Measurements from ENCODE around the gene RBM26. TPM values are rescaled to one million over a fixed set of nuclear protein-coding genes. Genes with fewer than 3 reads are reported as not detected.
A peak's percentile ranks its signal among the peaks of the same experiment; 100 is the strongest.

Gene RBM26
- total and polyA plus RNA-seq, 2 experiments from 2014 or later = 19.3 to 45.9 TPM

GRCh38 chr13:79398127-79398526 lies 7.9 kb downstream of the RBM26 start:
- H3K27me3 ChIP-seq = no peaks in the 10 kb centered on the region
- peaks cover 100% of the 10 kb centered on the region for H3K79me2 ChIP-seq
- no peak overlapping the region for H3K4me3 ChIP-seq
- no peak overlapping the region for H3K27ac ChIP-seq
- peaks cover 31% of the 10 kb centered on the region for H4K20me1 ChIP-seq (ENCODE audit: insufficient read depth, poor library complexity, severe bottlenecking)
- no peaks in the 10 kb centered on the region for H3K9me2 ChIP-seq (replicated peaks; ENCODE audit: insufficient read depth)
- H2AFZ ChIP-seq = no peak overlapping the region
- peaks cover 14% of the 10 kb centered on the region for H3K4me1 ChIP-seq (ENCODE audit: insufficient read depth)
- H3K4me2 ChIP-seq = no peak overlapping the region
- peaks cover 13% of the 10 kb centered on the region for H3K9me3 ChIP-seq (ENCODE audit: low read depth)
- no peak for TF ChIP-seq EZH2 (IDR thresholded peaks at IDR 0.05; ENCODE audit: borderline replicate concordance)
- no peak for TF ChIP-seq EZH2phosphoT487 (IDR thresholded peaks at IDR 0.05; ENCODE audit: low read depth, severe bottlenecking, unreplicated experiment)
- TF ChIP-seq, protein P1, sequence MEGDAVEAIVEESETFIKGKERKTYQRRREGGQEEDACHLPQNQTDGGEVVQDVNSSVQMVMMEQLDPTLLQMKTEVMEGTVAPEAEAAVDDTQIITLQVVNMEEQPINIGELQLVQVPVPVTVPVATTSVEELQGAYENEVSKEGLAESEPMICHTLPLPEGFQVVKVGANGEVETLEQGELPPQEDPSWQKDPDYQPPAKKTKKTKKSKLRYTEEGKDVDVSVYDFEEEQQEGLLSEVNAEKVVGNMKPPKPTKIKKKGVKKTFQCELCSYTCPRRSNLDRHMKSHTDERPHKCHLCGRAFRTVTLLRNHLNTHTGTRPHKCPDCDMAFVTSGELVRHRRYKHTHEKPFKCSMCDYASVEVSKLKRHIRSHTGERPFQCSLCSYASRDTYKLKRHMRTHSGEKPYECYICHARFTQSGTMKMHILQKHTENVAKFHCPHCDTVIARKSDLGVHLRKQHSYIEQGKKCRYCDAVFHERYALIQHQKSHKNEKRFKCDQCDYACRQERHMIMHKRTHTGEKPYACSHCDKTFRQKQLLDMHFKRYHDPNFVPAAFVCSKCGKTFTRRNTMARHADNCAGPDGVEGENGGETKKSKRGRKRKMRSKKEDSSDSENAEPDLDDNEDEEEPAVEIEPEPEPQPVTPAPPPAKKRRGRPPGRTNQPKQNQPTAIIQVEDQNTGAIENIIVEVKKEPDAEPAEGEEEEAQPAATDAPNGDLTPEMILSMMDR (IDR thresholded peaks at IDR 0.05; ENCODE audit: poor library complexity) = no peak
- H3K36me3 ChIP-seq (replicated peaks; ENCODE audit: insufficient read depth, low read depth) = no peaks in the 10 kb centered on the region
- DNase-seq (ENCODE audit: low spot score) = no peak

- H2AFZ ChIP-seq = no peak overlapping the region
- H3K79me2 ChIP-seq = peaks cover 96% of the 10 kb centered on the region
- H3K9me2 ChIP-seq (replicated peaks; ENCODE audit: insufficient read depth) = no peaks in the 10 kb centered on the region
- peaks cover 13% of the 10 kb centered on the region for H3K9me3 ChIP-seq (ENCODE audit: low read depth)
- no peak for TF ChIP-seq EZH2phosphoT487 (IDR thresholded peaks at IDR 0.05; ENCODE audit: low read depth, severe bottlenecking, unreplicated experiment)
- no peak for TF ChIP-seq EZH2 (IDR thresholded peaks at IDR 0.05; ENCODE audit: borderline replicate concordance)
- TF ChIP-seq, protein P1 (IDR thresholded peaks at IDR 0.05; ENCODE audit: poor library complexity) = no peak
- H3K36me3 ChIP-seq (replicated peaks; ENCODE audit: insufficient read depth, low read depth) = no peaks in the 10 kb centered on the region
- H3K27ac ChIP-seq = no peak overlapping the region
- H4K20me1 ChIP-seq (ENCODE audit: insufficient read depth, poor library complexity, severe bottlenecking) = peaks cover 14% of the 10 kb centered on the region
- no peak overlapping the region for H3K4me3 ChIP-seq
- WGBS (ENCODE audit: low lambda C conversion rate, missing lambda C conversion rate) = 94% methylated on average over 4 of the region's 4 CpGs
- no peak overlapping the region for H3K4me2 ChIP-seq
- no peaks in the 10 kb centered on the region for H3K27me3 ChIP-seq
- H3K4me1 ChIP-seq (ENCODE audit: insufficient read depth) = no peaks in the 10 kb centered on the region
- no peak for DNase-seq (ENCODE audit: low spot score)
Observed at GRCh38 chr13:79395881-79396280, 10.2 kb downstream of the RBM26 start.

GRCh38 chr13:79393564-79394249 lies 12.3 kb downstream of the RBM26 start:
- H3K4me2 ChIP-seq = peak overlapping the region; percentile 70
- TF ChIP-seq EZH2 (IDR thresholded peaks at IDR 0.05; ENCODE audit: borderline replicate concordance) (no peak), EZH2phosphoT487 (IDR thresholded peaks at IDR 0.05; ENCODE audit: low read depth, severe bottlenecking, unreplicated experiment) (no peak)
- TF ChIP-seq, protein P1 (IDR thresholded peaks at IDR 0.05; ENCODE audit: poor library complexity) = no peak
- H2AFZ ChIP-seq = no peak overlapping the region
- H3K27ac ChIP-seq = peak overlapping the region; percentile 61
- peak; percentile 59 for DNase-seq (ENCODE audit: low spot score)
- H3K36me3 ChIP-seq (replicated peaks; ENCODE audit: insufficient read depth, low read depth) = no peaks in the 10 kb centered on the region
- H3K27me3 ChIP-seq = no peaks in the 10 kb centered on the region
- 44% methylated on average over 14 of the region's 14 CpGs for WGBS (ENCODE audit: low lambda C conversion rate, missing lambda C conversion rate)
- H4K20me1 ChIP-seq (ENCODE audit: insufficient read depth, poor library complexity, severe bottlenecking) = peaks cover 10% of the 10 kb centered on the region
- H3K9me3 ChIP-seq (ENCODE audit: low read depth) = peaks cover 13% of the 10 kb centered on the region
- no peak overlapping the region for H3K4me3 ChIP-seq
- H3K9me2 ChIP-seq (replicated peaks; ENCODE audit: insufficient read depth) = no peaks in the 10 kb centered on the region
- peaks cover 96% of the 10 kb centered on the region for H3K79me2 ChIP-seq
- H3K4me1 ChIP-seq (ENCODE audit: insufficient read depth) = no peaks in the 10 kb centered on the region
